NCI-H2196 (cell line): ENCODE measurements around the gene GPRC5A.

Experiments used
- DNase-seq: peaks from one replicate; lab custom pipeline; 2025; ENCODE audit not compliant: unreplicated experiment; lab: John Stamatoyannopoulos, UW

The GPRC5A gene

DNA sequence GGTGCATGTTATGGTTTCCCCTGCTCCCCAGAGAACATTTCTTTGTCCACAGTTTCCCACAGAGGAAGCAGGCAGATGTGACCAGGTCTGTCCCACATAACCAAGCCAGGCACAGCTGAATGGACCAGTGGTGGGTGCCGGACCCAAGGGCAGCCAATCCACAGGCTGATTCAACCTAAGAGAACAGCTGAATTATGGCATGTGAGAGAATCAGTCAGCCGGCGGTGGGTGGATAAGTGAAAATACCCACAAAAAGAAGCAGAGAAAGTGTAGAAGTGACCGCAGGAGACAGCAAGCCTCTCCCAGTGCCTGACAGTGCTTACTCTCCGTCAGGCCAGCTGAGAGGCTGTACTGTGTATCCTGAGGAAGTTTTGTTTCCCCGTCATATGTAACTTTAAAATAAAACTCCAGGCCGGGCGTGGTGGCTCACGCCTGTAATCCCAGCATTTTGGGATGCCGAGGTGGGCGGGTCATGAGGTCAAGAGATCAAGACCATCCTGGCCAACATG, 45.7 kb downstream of the GPRC5A start:
- DNase-seq: no peak

DNA sequence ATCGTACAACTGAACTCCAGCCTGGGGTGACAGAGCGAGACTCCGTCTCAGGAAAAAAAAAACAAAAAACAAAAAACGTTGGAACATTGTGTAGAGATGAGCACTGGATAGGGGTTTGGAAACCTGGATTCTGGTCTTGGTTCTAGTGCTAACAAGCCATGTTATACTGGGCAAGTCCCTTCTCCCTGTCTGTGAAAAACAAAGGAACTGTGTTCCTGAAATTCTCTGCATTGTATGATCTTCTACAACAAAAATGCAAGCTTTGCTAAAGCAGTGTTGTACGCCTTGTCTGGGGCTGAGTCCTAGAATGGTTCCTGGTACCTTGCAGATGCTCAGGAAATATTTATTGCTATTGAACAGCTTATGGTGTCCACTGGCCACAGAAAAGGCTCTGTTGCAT, 47.2 kb downstream of the GPRC5A start:
- no peak for DNase-seq

DNA sequence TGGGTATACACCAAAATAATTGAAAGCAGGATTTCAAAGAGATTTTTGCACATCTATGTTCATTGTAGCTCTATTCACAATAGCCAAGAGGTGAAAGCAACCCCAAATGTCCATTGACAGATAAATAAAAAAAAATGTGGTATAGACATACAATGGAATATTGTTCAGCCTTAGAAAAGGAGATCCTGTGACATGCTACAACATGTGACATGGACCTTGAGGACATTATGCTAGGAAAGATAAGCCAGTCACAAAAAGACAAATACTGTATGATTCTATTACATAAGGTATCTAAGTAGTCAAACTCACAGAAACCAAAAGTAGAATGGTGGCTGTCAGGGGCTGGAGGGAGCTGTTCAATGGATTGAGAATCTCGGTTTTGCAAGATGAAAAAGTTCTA, 48.5 kb downstream of the GPRC5A start:
- no peak for DNase-seq

- DNase-seq: no peak
Measured at GRCh38 chr12:12941450-12942350, 50.3 kb downstream of the GPRC5A start.

GRCh38 chr12:12943586-12944260, 52.4 kb downstream of the GPRC5A start:
- no peak for DNase-seq

- DNase-seq: no peak
Measured at GRCh38 chr12:12945591-12945990, 54.2 kb downstream of the GPRC5A start.

DNA sequence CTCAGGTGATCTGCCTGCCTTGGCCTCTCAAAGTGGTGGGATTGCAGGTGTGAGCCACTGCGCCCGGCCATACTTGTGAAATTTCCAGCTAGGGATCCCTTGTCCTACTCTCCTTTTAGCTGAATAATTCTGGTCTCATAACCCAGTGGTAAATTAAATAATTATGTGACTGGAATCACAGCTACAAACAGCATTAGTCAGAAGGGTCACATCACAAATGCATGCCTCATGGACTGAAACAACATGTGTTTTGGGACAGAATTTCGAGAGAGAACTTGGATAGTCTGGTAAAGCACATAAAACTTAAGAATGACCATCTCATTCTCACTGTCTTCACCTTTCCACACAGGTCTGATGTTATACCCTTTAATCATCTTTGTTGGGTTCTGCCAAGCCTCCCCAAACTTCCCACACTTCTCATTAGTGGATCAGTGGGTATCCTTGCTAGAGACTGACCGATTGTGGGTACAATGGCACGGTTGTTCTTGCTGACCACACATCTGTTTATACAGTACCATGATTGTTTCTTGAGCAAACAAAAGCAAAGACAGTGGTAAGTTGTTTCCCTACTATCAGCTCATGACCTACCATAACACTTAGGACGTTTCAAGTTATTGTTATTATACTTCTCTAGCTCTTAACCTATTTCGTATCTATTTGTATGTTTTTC, 55.5 kb downstream of the GPRC5A start:
- no peak for DNase-seq

- DNase-seq: no peak
Measured at GRCh38 chr12:12947902-12948301, 56.5 kb downstream of the GPRC5A start.

DNA sequence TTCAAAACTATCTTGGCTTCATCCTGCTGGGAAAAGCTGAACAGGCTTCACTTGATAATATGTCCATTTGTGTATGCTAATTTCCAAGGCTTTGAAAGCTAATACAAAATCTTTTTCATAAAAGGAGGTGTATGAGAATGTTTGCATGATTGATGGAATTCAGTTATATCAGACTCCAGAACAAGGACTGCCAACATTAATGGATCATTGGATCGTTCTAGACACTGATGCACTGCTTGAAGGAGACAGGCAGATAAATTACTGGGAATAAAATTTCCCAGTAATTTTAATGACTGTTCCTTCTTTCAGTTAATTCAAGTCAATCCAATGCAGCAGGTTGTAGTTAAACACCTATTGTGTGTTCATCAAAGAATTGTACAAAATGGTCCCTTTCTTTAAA, 60.1 kb downstream of the GPRC5A start:
- no peak for DNase-seq

DNA sequence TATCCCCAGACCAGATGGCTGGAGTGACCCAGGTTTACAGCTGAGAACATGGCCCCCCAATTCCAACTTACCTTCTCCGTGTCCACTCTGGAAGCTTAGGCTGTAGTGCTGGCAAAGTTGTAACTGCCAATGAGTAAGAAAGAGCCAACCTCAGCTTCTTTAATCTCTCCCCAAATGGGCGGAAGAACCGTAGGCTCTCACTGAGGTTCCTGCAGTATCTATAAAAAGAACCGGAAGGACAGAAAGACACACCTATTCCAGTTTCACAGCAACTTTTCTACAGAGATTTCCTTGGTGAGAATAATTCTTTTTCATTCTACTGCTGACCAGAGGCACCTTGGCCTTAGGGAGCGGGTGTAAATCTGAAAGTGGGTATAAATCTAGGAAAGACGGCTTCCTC, 60.7 kb downstream of the GPRC5A start, which contains the start of gene GPRC5D:
Gene GPRC5D, minus strand, starts transcription at position 135 of the 400 bp plus-strand sequence. CDS start 1,786 bp downstream, outside the sequence.
- no peak for DNase-seq

GRCh38 chr12:12954356-12954755, 63.0 kb downstream of the GPRC5A start:
- no peak for DNase-seq

DNA sequence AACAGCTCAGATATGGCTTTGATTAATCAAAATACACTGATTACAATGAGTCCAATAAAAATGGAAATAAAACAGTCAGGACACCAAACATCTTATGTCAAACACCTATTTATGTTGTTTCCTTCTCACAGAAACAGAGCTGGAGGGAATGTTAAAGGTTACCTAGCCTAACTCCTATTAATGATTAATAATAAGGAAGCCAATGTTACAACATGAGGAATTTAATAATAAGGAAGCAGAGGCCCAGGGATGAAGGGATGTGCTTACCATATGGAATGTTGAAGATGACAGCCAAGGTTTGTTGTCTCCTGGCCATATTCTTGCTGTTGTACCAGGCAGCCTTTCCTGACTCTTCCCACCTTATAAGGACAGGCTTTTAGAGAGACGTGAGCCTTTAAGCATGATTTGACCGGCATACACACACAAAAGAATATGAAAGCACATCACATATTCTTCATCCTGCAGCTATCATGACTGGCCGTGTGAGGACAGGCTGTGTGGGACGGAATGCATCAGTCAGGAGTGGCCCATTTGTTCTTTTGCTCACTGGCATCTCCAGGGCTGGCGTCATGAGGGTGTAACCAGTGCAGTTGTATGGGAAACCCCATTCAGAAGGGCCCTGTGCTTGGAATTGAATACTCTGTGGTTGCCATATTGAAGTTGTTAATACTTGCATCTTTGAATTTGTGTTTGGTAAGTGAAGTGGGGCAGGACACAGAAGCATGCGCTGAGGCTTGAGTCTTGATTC, 63.7 kb downstream of the GPRC5A start:
- no peak for DNase-seq

- DNase-seq: no peak
Measured at GRCh38 chr12:12958886-12959285, 67.5 kb downstream of the GPRC5A start.

DNA sequence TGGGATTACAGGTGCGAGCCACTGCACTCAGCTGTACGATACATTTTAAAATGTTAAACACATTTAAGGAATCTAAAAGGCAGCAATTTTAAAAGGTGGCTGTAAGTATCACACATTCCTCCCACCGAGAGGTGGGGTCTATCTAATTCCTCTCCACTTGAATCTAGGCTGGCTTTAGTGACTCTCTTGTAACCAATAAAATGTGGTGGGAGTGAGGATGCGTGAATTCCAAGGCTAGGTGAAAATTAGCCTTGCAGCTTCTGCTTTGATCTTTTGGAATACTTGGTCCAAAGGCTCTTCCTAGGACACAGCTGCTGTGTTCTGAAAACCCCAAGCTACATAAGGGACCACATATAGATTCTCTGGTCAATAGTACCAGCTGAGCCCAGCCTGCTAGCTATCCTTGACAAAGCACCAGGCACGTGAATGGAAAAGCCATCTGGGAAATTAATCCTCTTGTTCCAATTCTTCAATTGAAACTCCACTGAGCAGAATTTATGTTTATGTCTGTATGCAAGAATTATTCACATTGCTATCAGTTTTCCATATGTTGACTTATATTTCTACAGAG, 69.4 kb downstream of the GPRC5A start:
- no peak for DNase-seq

GRCh38 chr12:12964255-12964654, 72.9 kb downstream of the GPRC5A start:
- DNase-seq: no peak

- no peak for DNase-seq
Measured at GRCh38 chr12:12965836-12966235, 74.5 kb downstream of the GPRC5A start.
